Liver (tissue), 3 donors: ENCODE measurements around the gene DCAF8L1.

ENCODE experiments used
- ATF3 ChIP-seq: IDR thresholded peaks from 2 replicates; pipeline ENCODE4 v1.6.1; 2016; ENCODE audit warnings: antibody characterized with exemption
- JUND ChIP-seq, 2 donors: IDR thresholded peaks; 2 replicates each; pipeline ENCODE4 v1.6.1; 2016; ENCODE audit warnings: antibody characterized with exemption in 2 of 2
- MAX ChIP-seq: IDR thresholded peaks from 2 replicates; pipeline ENCODE4 v1.6.1; 2016; ENCODE audit warnings: antibody characterized with exemption
- NR2F2 ChIP-seq: IDR thresholded peaks from 2 replicates; pipeline ENCODE4 v1.6.1; 2016; ENCODE audit warnings: antibody characterized with exemption
- RAD21 ChIP-seq, 2 donors: IDR thresholded peaks; 2 replicates each; pipeline ENCODE4 v1.6.1; 2016; ENCODE audit warnings: antibody characterized with exemption in 2 of 2, mild to moderate bottlenecking in 2 of 2
- TAF1 ChIP-seq: conservative IDR thresholded peaks from 2 replicates; pipeline ENCODE4 v1.6.1; 2016; ENCODE audit warnings: antibody characterized with exemption, mild to moderate bottlenecking
- YY1 ChIP-seq: IDR thresholded peaks from 2 replicates; pipeline ENCODE4 v1.6.1; 2016; ENCODE audit warnings: antibody characterized with exemption, mild to moderate bottlenecking
- TF ChIP-seq, protein P1 (sequence below): fragments of 150-350 bp; IDR thresholded peaks from 2 replicates; pipeline ENCODE4 v1.5.1; 2017; ENCODE audit warnings: improper control_type of control experiment, low read depth, low read length; ENCODE audit not compliant: missing input control
- TF ChIP-seq, protein P2 (sequence below): IDR thresholded peaks from 2 replicates; pipeline ENCODE4 v1.6.1; 2016; ENCODE audit warnings: antibody characterized with exemption
- donor health status: healthy.
- donor health status: healthy.

- TF ChIP-seq NR2F2: no peak
- TF ChIP-seq, protein P1, sequence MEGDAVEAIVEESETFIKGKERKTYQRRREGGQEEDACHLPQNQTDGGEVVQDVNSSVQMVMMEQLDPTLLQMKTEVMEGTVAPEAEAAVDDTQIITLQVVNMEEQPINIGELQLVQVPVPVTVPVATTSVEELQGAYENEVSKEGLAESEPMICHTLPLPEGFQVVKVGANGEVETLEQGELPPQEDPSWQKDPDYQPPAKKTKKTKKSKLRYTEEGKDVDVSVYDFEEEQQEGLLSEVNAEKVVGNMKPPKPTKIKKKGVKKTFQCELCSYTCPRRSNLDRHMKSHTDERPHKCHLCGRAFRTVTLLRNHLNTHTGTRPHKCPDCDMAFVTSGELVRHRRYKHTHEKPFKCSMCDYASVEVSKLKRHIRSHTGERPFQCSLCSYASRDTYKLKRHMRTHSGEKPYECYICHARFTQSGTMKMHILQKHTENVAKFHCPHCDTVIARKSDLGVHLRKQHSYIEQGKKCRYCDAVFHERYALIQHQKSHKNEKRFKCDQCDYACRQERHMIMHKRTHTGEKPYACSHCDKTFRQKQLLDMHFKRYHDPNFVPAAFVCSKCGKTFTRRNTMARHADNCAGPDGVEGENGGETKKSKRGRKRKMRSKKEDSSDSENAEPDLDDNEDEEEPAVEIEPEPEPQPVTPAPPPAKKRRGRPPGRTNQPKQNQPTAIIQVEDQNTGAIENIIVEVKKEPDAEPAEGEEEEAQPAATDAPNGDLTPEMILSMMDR: no peak
- TF ChIP-seq JUND (IDR thresholded peaks at IDR 0.05): no peak
- no peak for TF ChIP-seq MAX
- TF ChIP-seq, protein P2, sequence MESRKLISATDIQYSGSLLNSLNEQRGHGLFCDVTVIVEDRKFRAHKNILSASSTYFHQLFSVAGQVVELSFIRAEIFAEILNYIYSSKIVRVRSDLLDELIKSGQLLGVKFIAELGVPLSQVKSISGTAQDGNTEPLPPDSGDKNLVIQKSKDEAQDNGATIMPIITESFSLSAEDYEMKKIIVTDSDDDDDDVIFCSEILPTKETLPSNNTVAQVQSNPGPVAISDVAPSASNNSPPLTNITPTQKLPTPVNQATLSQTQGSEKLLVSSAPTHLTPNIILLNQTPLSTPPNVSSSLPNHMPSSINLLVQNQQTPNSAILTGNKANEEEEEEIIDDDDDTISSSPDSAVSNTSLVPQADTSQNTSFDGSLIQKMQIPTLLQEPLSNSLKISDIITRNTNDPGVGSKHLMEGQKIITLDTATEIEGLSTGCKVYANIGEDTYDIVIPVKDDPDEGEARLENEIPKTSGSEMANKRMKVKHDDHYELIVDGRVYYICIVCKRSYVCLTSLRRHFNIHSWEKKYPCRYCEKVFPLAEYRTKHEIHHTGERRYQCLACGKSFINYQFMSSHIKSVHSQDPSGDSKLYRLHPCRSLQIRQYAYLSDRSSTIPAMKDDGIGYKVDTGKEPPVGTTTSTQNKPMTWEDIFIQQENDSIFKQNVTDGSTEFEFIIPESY: no peak
- no peak for TF ChIP-seq ATF3
- TF ChIP-seq YY1: no peak
- TF ChIP-seq TAF1: no peak
- TF ChIP-seq RAD21 (IDR thresholded peaks at IDR 0.05): no peak
These were observed 14.4 kb upstream of the DCAF8L1 start for GRCh38 chrX:27995611-27996010.
